OCI-LY7 (cell line): ENCODE measurements around the gene VSNL1.

Experiments
- CTCF ChIP-seq: fragments of 200-600 bp; sonication (generic); conservative IDR thresholded peaks from 2 replicates; pipeline ENCODE4 v1.5.1; 2014; ENCODE audit warnings: mild to moderate bottlenecking, antibody characterized with exemption, low read length, moderate library complexity, mixed read lengths
- EZH2phosphoT487 ChIP-seq: fragments of 200-600 bp; sonication (generic); IDR thresholded peaks from 2 replicates; pipeline ENCODE4 v1.6.1; 2018; ENCODE audit warnings: low read depth, borderline replicate concordance, mild to moderate bottlenecking, mixed run types, antibody characterized with exemption, low read length, moderate library complexity, mixed read lengths

- no peak for TF ChIP-seq CTCF
- TF ChIP-seq EZH2phosphoT487, result no peak
Observed at GRCh38 chr2:17521621-17522020, 18.9 kb upstream of the VSNL1 start.
